H1 (cell line): ENCODE results near the gene SMARCA2. TPM values are rescaled to one million over a fixed set of nuclear protein-coding genes. Genes with fewer than 3 reads are reported as not detected.

Experiments
- CREB1 ChIP-seq: IDR thresholded peaks from 2 replicates; pipeline ENCODE4 v1.6.1; 2012; ENCODE audit warnings: inconsistent platforms
- EGR1 ChIP-seq: IDR thresholded peaks from 2 replicates; pipeline ENCODE4 v1.6.1; 2011; ENCODE audit warnings: low read depth, low read length, borderline replicate concordance
- PHF8 ChIP-seq: fragments of 200-600 bp; sonication (generic); conservative IDR thresholded peaks from 2 replicates; pipeline ENCODE4 v1.7.1; 2012; ENCODE audit warnings: low read depth, mild to moderate bottlenecking, inconsistent platforms, low read length, moderate library complexity
- polyA plus RNA-seq, 7 experiments: library from polyadenylated mRNA; depleted of rRNA in 3 of 7; stranded (reverse) in 5 of 7; unstranded in 2 of 7; fragments of >200 nt in 5 of 7; fragments of 200-250 nt in 2 of 7; gene quantifications; 1 replicate in 5 of 7; 2 replicates in 1 of 7; 4 replicates in 1 of 7; pipeline versions ENCODE4 v1.2.1 to v1.2.3, GENCODE V29; 2011 to 2013; ENCODE audit warnings: missing spikeins in 2 of 7, mixed read lengths in 2 of 7
- total RNA-seq: library from RNA; stranded (reverse); fragmentation: NEBNext Ultra II Directional; extraction: Animal tissue kit (Norgen Biotek cat#: 25700); gene quantifications from 2 replicates; pipeline ENCODE4 v1.2.1, GENCODE V29; 2021
- TF ChIP-seq, protein P1 (sequence below): IDR thresholded peaks from 2 replicates; pipeline ENCODE4 v1.6.1; 2012; ENCODE audit warnings: inconsistent platforms

The SMARCA2 gene
- total and polyA plus RNA-seq, 2 of the 8 experiments (the other 6 are each of a cell fraction or from before 2014, with no cell fraction given): 6.3 to 21.7 TPM

DNA sequence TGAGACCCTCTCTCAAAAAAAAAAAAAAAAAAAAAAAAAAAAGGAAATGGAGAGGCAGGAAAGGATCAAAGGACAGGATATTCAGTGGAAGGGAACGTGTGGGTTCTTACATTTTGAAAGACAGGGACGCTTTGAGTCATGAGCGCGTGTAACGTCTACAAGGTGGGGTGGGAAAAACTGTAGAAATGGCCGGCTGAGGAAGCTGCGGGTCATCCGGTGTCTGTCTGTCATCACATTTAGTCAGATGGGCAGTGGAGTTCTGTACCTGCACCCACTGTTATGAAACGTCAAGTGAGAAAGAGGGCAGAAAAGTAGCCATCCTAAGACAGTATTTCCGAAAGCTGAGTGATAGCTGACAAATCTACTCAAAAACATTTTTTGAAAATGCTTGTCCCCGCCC, 159.8 kb downstream of the SMARCA2 start (continued):
- TF ChIP-seq, protein P1, sequence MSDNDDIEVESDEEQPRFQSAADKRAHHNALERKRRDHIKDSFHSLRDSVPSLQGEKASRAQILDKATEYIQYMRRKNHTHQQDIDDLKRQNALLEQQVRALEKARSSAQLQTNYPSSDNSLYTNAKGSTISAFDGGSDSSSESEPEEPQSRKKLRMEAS: no peak
- TF ChIP-seq EGR1 (no peak), CREB1 (no peak), PHF8 (no peak)
